ENCODE data around the gene ATXN7L1. TPM values are rescaled to one million over a fixed set of nuclear protein-coding genes. Genes with fewer than 3 reads are reported as not detected.
A peak's percentile ranks its signal among the peaks of the same experiment; 100 is the strongest.

ATXN7L1 gene
- total RNA-seq, 2 experiments from 2014 or later = 11.2 to 16.9 TPM

GRCh38 chr7:105876964-105877601 is 684 bp upstream of the ATXN7L1 start:
- intact Hi-C loops (cut with DNase I, micrococcal nuclease) = loop anchor here (1.0 to 5.0 kb wide), 15 partner anchors 28 to 231 kb away; no protein-coding TSS in a partner anchor

GRCh38 chr7:105875505-105875904 is 894 bp downstream of the ATXN7L1 start:
- POLR2A ChIA-PET = interaction anchor here (0.7 kb wide), 1 partner anchor 66 kb away, joined by 4 read pairs; no protein-coding TSS in a partner anchor
- intact Hi-C loops (cut with DNase I, micrococcal nuclease) = loop anchor here (2.0 to 5.0 kb wide), 7 partner anchors 27 to 223 kb away; no protein-coding TSS in a partner anchor
- peaks cover 63% of the 10 kb centered on the region for H3K4me1 Mint-ChIP-seq

More at GRCh38 chr7:105876964-105877601, 684 bp upstream of the ATXN7L1 start:
- ATAC-seq (no peak), DNase-seq (peak; percentile 27)
- ChIA-PET POLR2A (interaction anchor here (0.5 kb wide), 1 partner anchor 585 kb away, joined by 7 read pairs; no protein-coding TSS in a partner anchor), CTCF (interaction anchor here (0.6 to 2.7 kb wide), 22 partner anchors 10 to 397 kb away, joined by 3 to 29 read pairs (median 4); no protein-coding TSS in a partner anchor)
- peak overlapping the region; percentile 74 for H3K4me3 Mint-ChIP-seq
- peak overlapping the region; percentile 68 for H3K27ac Mint-ChIP-seq
- peaks cover 5% of the 10 kb centered on the region for H3K36me3 Mint-ChIP-seq (ENCODE audit: low read depth)
- H3K9me3 Mint-ChIP-seq (ENCODE audit: low read depth) = no peaks in the 10 kb centered on the region
- peaks cover 65% of the 10 kb centered on the region for H3K4me1 Mint-ChIP-seq
- peaks cover 3% of the 10 kb centered on the region for H3K27me3 Mint-ChIP-seq

GRCh38 chr7:105874055-105874454 is 2.3 kb downstream of the ATXN7L1 start:
- Mint-ChIP-seq H3K9me3 (ENCODE audit: low read depth) (no peaks in the 10 kb centered on the region), H3K27me3 (peaks cover 3% of the 10 kb centered on the region), H3K27ac (peak overlapping the region; percentile 39), H3K4me1 (peaks cover 53% of the 10 kb centered on the region), H3K36me3 (ENCODE audit: low read depth) (peaks cover 5% of the 10 kb centered on the region), H3K4me3 (peak overlapping the region; percentile 82)
- POLR2A ChIA-PET = interaction anchor here (0.7 kb wide), 1 partner anchor 282 kb away, joined by 3 read pairs; no protein-coding TSS in a partner anchor
- DNase-seq = peak; percentile 24
- peak; percentile 67 for ATAC-seq
- intact Hi-C loops (cut with DNase I, micrococcal nuclease) = loop anchor here in 1 of 2 experiments (2.0 kb wide), 2 partner anchors 25 to 135 kb away; no protein-coding TSS in a partner anchor
- CTCF ChIA-PET = interaction anchor here (1.1 to 1.2 kb wide), 2 partner anchors 108 to 148 kb away, joined by 3 to 4 read pairs; no protein-coding TSS in a partner anchor

More at GRCh38 chr7:105875505-105875904, 894 bp downstream of the ATXN7L1 start:
- H3K9me3 Mint-ChIP-seq (ENCODE audit: low read depth) = no peaks in the 10 kb centered on the region
- peaks cover 5% of the 10 kb centered on the region for H3K36me3 Mint-ChIP-seq (ENCODE audit: low read depth)
- peak overlapping the region; percentile 82 for H3K4me3 Mint-ChIP-seq
- no peak for DNase-seq
- peaks cover 3% of the 10 kb centered on the region for H3K27me3 Mint-ChIP-seq
- CTCF ChIA-PET = interaction anchor here (0.6 to 1.0 kb wide), 4 partner anchors 10 to 967 kb away, joined by 3 to 4 read pairs (median 4); no protein-coding TSS in a partner anchor
- H3K27ac Mint-ChIP-seq = peak overlapping the region; percentile 77
- no peak for ATAC-seq

- no peaks in the 10 kb centered on the region for H3K9me3 Mint-ChIP-seq (ENCODE audit: low read depth)
- ChIA-PET CTCF (no interaction called here), POLR2A (no interaction called here)
- H3K36me3 Mint-ChIP-seq (ENCODE audit: low read depth) = peaks cover 5% of the 10 kb centered on the region
- H3K27me3 Mint-ChIP-seq = no peaks in the 10 kb centered on the region
- DNase-seq = no peak
- no peak overlapping the region for H3K4me3 Mint-ChIP-seq
- ATAC-seq = no peak
- no peak overlapping the region for H3K27ac Mint-ChIP-seq
- intact Hi-C loops (cut with DNase I, micrococcal nuclease) = no loop called here
- peaks cover 38% of the 10 kb centered on the region for H3K4me1 Mint-ChIP-seq
These were observed 3.9 kb downstream of the ATXN7L1 start for GRCh38 chr7:105872491-105872890.

- POLR2A ChIA-PET = interaction anchor here (0.7 kb wide), 1 partner anchor 126 kb away, joined by 3 read pairs; no protein-coding TSS in a partner anchor
- no peaks in the 10 kb centered on the region for H3K27me3 Mint-ChIP-seq
- peaks cover 31% of the 10 kb centered on the region for H3K4me1 Mint-ChIP-seq
These were observed 5.3 kb downstream of the ATXN7L1 start for GRCh38 chr7:105871142-105871541.

GRCh38 chr7:105866102-105866801 is 10.1 kb downstream of the ATXN7L1 start:
- Mint-ChIP-seq H3K36me3 (ENCODE audit: low read depth) (peaks cover 3% of the 10 kb centered on the region), H3K9me3 (ENCODE audit: low read depth) (no peaks in the 10 kb centered on the region), H3K4me3 (no peak overlapping the region), H3K27ac (no peak overlapping the region), H3K4me1 (no peaks in the 10 kb centered on the region), H3K27me3 (no peaks in the 10 kb centered on the region)
- ChIA-PET CTCF (no interaction called here), POLR2A (no interaction called here)
- ATAC-seq (no peak), DNase-seq (no peak)
- intact Hi-C loops (cut with DNase I, micrococcal nuclease) = no loop called here

More at GRCh38 chr7:105871142-105871541, 5.3 kb downstream of the ATXN7L1 start:
- intact Hi-C loops (cut with DNase I, micrococcal nuclease) = no loop called here
- CTCF ChIA-PET = no interaction called here
- Mint-ChIP-seq H3K9me3 (ENCODE audit: low read depth) (no peaks in the 10 kb centered on the region), H3K4me3 (no peak overlapping the region), H3K36me3 (ENCODE audit: low read depth) (peaks cover 5% of the 10 kb centered on the region), H3K27ac (no peak overlapping the region)
- DNase-seq (no peak), ATAC-seq (no peak)

- Mint-ChIP-seq H3K27ac (no peak overlapping the region), H3K4me3 (no peak overlapping the region), H3K36me3 (ENCODE audit: low read depth) (peaks cover 3% of the 10 kb centered on the region), H3K4me1 (peaks cover 4% of the 10 kb centered on the region), H3K9me3 (ENCODE audit: low read depth) (no peaks in the 10 kb centered on the region), H3K27me3 (no peaks in the 10 kb centered on the region)
- ChIA-PET CTCF (interaction anchor here (0.7 to 1.5 kb wide), 3 partner anchors 12 to 56 kb away, joined by 3 to 4 read pairs (median 4); no protein-coding TSS in a partner anchor), POLR2A (no interaction called here)
- intact Hi-C loops (cut with DNase I, micrococcal nuclease) = no loop called here
- ATAC-seq (no peak), DNase-seq (no peak)
These were observed 12.5 kb downstream of the ATXN7L1 start for GRCh38 chr7:105863876-105864275.

GRCh38 chr7:105862770-105863169 is 13.6 kb downstream of the ATXN7L1 start:
- ChIA-PET CTCF (interaction anchor here (1.5 kb wide), 1 partner anchor 19 kb away, joined by 4 read pairs; no protein-coding TSS in a partner anchor), POLR2A (no interaction called here)
- Mint-ChIP-seq H3K27me3 (no peaks in the 10 kb centered on the region), H3K27ac (no peak overlapping the region), H3K9me3 (ENCODE audit: low read depth) (no peaks in the 10 kb centered on the region), H3K36me3 (ENCODE audit: low read depth) (peaks cover 3% of the 10 kb centered on the region), H3K4me1 (peaks cover 9% of the 10 kb centered on the region), H3K4me3 (no peak overlapping the region)
- intact Hi-C loops (cut with DNase I, micrococcal nuclease) = no loop called here
- no peak for DNase-seq
- ATAC-seq = no peak

GRCh38 chr7:105862276-105862675 is 14.1 kb downstream of the ATXN7L1 start:
- DNase-seq (no peak), ATAC-seq (no peak)
- Mint-ChIP-seq H3K36me3 (ENCODE audit: low read depth) (peaks cover 3% of the 10 kb centered on the region), H3K4me3 (no peak overlapping the region), H3K27ac (no peak overlapping the region), H3K9me3 (ENCODE audit: low read depth) (no peaks in the 10 kb centered on the region), H3K27me3 (no peaks in the 10 kb centered on the region), H3K4me1 (peaks cover 14% of the 10 kb centered on the region)
- POLR2A ChIA-PET = no interaction called here
- intact Hi-C loops (cut with DNase I, micrococcal nuclease) = no loop called here
- CTCF ChIA-PET = no interaction called here

- Mint-ChIP-seq H3K4me3 (no peak overlapping the region), H3K9me3 (ENCODE audit: low read depth) (no peaks in the 10 kb centered on the region), H3K4me1 (peaks cover 21% of the 10 kb centered on the region), H3K27me3 (no peaks in the 10 kb centered on the region), H3K36me3 (ENCODE audit: low read depth) (peaks cover 3% of the 10 kb centered on the region), H3K27ac (no peak overlapping the region)
- no peak for ATAC-seq
- ChIA-PET CTCF (interaction anchor here (0.6 to 1.1 kb wide), 2 partner anchors 16 to 39 kb away, joined by 3 read pairs; no protein-coding TSS in a partner anchor), POLR2A (no interaction called here)
- no peak for DNase-seq
- intact Hi-C loops (cut with DNase I, micrococcal nuclease) = no loop called here
These were observed 15.2 kb downstream of the ATXN7L1 start for GRCh38 chr7:105861224-105861623.

- ATAC-seq = no peak
- H3K36me3 Mint-ChIP-seq (ENCODE audit: low read depth) = peaks cover 2% of the 10 kb centered on the region
These were observed 15.6 kb downstream of the ATXN7L1 start for GRCh38 chr7:105860793-105861192.

More at GRCh38 chr7:105860793-105861192, 15.6 kb downstream of the ATXN7L1 start:
- H3K4me3 Mint-ChIP-seq = no peak overlapping the region
- DNase-seq = no peak
- no peaks in the 10 kb centered on the region for H3K27me3 Mint-ChIP-seq
- intact Hi-C loops (cut with DNase I, micrococcal nuclease) = no loop called here
- no peaks in the 10 kb centered on the region for H3K9me3 Mint-ChIP-seq (ENCODE audit: low read depth)
- CTCF ChIA-PET = interaction anchor here (0.6 to 1.1 kb wide), 2 partner anchors 16 to 39 kb away, joined by 3 read pairs; no protein-coding TSS in a partner anchor
- POLR2A ChIA-PET = no interaction called here
- H3K27ac Mint-ChIP-seq = no peak overlapping the region
- H3K4me1 Mint-ChIP-seq = peaks cover 21% of the 10 kb centered on the region

Data from activated CD4-positive, alpha-beta T cell treated with anti-CD3 and anti-CD28 coated beads for 36 hours (primary cell).